DOHH2 (cell line): ENCODE data around the gene TRPC4AP.

Source experiments
- CTCF ChIP-seq: fragments of 200-600 bp; sonication (generic); IDR thresholded peaks from one replicate; pipeline ENCODE4 v1.5.1; 2014; ENCODE audit warnings: antibody characterized with exemption, mild to moderate bottlenecking, low read depth, low read length; ENCODE audit not compliant: poor library complexity, severe bottlenecking
- EZH2phosphoT487 ChIP-seq: fragments of 200-600 bp; sonication (generic); IDR thresholded peaks from 2 replicates; pipeline ENCODE4 v1.6.1; 2017; ENCODE audit warnings: borderline replicate concordance, mild to moderate bottlenecking, antibody characterized with exemption, low read length, moderate library complexity, mixed read lengths

GRCh38 chr20:34952671-34953070 lies 139.9 kb downstream of the TRPC4AP start:
- TF ChIP-seq CTCF (no peak), EZH2phosphoT487 (no peak)
